Cardiac muscle cell (in vitro differentiated cells and primary cell): ENCODE results near the gene CDT1. TPM values are rescaled to one million over a fixed set of nuclear protein-coding genes. Genes with fewer than 3 reads are reported as not detected.

ENCODE experiments used
- DNase-seq, 2 donors: peaks; one replicate each; pipeline versions ENCODE4 v3.0.0 to v3.0.0-alpha.2; 2010 to 2017; ENCODE audit warnings: low read depth in 1 of 2, low spot score in 1 of 2
- H3K27ac ChIP-seq: fragments of 200-600 bp; sonication (generic); 2 replicates; pipeline ENCODE4 v1.5.1; 2016
- H3K27me3 ChIP-seq: fragments of 200-600 bp; sonication (generic); 2 replicates; pipeline ENCODE4 v1.6.0; 2016; ENCODE audit warnings: control low read depth
- H3K36me3 ChIP-seq: fragments of 200-600 bp; sonication (generic); 2 replicates; pipeline ENCODE4 v1.5.1; 2016; ENCODE audit warnings: control low read depth
- H3K4me1 ChIP-seq: fragments of 200-600 bp; sonication (generic); 2 replicates; pipeline ENCODE4 v1.8.1; 2017; ENCODE audit warnings: low read depth, mild to moderate bottlenecking, mixed run types
- H3K4me3 ChIP-seq: fragments of 200-600 bp; sonication (generic); 2 replicates; pipeline ENCODE4 v1.5.1; 2016; ENCODE audit warnings: mild to moderate bottlenecking
- H3K9me3 ChIP-seq: fragments of 200-600 bp; sonication (generic); 2 replicates; pipeline ENCODE4 v1.5.1; 2017; ENCODE audit warnings: low read depth, mild to moderate bottlenecking, control low read depth
- polyA plus RNA-seq: library from polyadenylated mRNA; unstranded; fragments of >200 nt; fragmentation: Nextera tagmentation; extraction: Ambion mirVana; gene quantifications from 2 replicates; pipeline ENCODE4 v1.2.1, GENCODE V29; 2016
- total RNA-seq: library from RNA; depleted of rRNA; stranded (reverse); fragments of >200 nt; gene quantifications from 2 replicates; pipeline ENCODE4 v1.2.3, GENCODE V29; 2016
- TF ChIP-seq, protein P1 (sequence below): IDR thresholded peaks from 2 replicates; pipeline ENCODE4 v1.5.1; 2012; ENCODE audit warnings: low read depth, mild to moderate bottlenecking, low read length

The CDT1 gene
- total and polyA plus RNA-seq, 2 experiments from 2014 or later, result 17.9 to 29.6 TPM

DNA sequence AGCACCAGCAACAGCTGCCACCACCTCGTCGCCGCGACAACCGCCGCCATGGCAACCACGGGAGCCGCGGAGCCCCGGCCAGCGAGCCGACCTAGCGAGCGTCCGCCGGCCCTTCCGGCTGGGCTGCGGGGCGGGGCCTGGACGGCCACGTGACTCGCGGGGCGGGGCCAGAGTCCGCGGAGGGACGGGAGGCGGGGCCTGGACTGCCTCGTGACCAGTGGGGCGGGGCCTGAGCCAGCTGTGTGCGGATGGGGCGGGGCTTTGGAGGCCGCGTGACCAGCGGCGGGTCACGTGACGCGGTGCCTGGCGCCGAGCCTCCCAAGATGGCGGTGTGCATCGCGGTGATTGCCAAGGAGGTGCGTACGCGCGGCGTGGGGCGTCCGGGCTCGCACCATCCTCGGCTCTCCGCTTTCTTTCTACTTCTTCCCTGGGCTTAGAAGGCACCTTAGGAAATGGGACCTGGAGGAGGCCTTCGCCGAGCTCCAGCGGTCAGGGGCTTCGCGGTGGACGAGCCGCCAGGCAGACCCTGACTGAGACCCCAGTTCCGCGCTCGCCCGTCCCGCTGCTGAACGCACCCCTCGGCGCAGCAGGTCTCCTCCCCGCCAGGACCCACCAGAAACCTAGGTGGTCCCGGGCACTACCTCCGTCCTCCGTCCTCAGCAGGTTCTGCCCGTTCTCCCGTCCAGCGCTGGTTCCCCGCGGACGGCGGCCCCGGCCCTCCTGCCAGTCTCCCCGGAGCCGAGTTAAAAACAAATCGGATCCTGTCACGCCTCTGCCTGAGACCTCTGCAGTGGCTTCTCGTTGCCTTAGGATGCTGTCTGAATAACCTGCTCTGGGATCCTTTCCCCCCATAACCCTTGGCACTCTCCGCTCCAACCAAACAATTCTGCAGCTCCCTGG is 53.5 kb downstream of the CDT1 start, which contains the start of the genes GALNS and TRAPPC2L:
Gene GALNS (minus strand): TSS at position 120 of the 900 bp plus-strand sequence. CDS start 70 bp downstream, at position 50.
Gene TRAPPC2L (plus strand): TSS at position 300 of the 900 bp plus-strand sequence. CDS start 24 bp downstream, at position 324.
- peak; percentile 98 to 99 for DNase-seq
- H3K27ac ChIP-seq, result peak within 1 kb of the TSS; percentile 78
- no peaks in the 10 kb centered on the region for H3K4me1 ChIP-seq
- TF ChIP-seq, protein P1, sequence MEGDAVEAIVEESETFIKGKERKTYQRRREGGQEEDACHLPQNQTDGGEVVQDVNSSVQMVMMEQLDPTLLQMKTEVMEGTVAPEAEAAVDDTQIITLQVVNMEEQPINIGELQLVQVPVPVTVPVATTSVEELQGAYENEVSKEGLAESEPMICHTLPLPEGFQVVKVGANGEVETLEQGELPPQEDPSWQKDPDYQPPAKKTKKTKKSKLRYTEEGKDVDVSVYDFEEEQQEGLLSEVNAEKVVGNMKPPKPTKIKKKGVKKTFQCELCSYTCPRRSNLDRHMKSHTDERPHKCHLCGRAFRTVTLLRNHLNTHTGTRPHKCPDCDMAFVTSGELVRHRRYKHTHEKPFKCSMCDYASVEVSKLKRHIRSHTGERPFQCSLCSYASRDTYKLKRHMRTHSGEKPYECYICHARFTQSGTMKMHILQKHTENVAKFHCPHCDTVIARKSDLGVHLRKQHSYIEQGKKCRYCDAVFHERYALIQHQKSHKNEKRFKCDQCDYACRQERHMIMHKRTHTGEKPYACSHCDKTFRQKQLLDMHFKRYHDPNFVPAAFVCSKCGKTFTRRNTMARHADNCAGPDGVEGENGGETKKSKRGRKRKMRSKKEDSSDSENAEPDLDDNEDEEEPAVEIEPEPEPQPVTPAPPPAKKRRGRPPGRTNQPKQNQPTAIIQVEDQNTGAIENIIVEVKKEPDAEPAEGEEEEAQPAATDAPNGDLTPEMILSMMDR, result no peak
- peaks cover 4% of the 10 kb centered on the region for H3K36me3 ChIP-seq
- peak within 1 kb of the TSS; percentile 75 for H3K4me3 ChIP-seq
- no peaks in the 10 kb centered on the region for H3K27me3 ChIP-seq
- H3K9me3 ChIP-seq, result no peaks in the 10 kb centered on the region

DNA sequence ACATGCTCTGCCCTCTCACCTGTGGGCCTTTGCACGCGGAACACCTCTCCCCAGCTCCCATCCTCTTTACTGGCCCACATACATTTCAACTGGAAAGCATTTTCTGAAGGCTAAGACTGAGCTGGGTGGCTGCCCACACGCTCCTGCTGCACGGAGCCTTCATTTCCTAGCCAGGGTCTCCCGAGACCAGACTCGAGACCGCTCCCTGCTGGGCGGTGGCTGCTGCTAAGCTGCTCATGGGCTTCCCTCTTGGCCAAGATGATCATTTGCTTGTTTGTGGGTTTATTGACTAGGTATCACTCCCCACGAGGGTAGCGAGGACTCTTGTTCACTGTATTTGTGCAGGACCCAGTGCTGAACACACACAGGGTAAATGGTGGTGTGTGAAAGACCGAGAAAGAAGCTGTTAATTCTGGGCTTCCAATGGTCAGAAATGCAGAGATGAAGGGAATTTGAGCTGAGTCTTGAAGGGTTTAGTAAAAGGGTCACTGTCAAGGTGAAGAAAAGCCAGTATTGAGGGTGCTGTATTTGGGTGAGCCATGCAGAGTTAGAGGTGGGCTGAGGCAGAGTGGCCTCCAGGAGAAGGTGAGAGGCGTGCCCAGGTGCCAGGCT is 54.2 kb downstream of the CDT1 start:
- peaks cover 4% of the 10 kb centered on the region for H3K36me3 ChIP-seq
- no peaks in the 10 kb centered on the region for H3K9me3 ChIP-seq
- TF ChIP-seq, protein P1, result peak; percentile 90
- H3K4me3 ChIP-seq, result peak overlapping the region; percentile 75
- no peaks in the 10 kb centered on the region for H3K4me1 ChIP-seq
- H3K27me3 ChIP-seq, result no peaks in the 10 kb centered on the region
- peak; percentile 83 to 84 for DNase-seq
- H3K27ac ChIP-seq, result peak overlapping the region; percentile 78

Other genes with a start within 250 kb of the CDT1 start
- 16.1 and 26.9 TPM in 2 replicates for gene ZC3H18, start 233.4 kb upstream of the CDT1 start, total RNA-seq
- 26.8 and 31.7 TPM in 2 replicates for gene ZC3H18, start 233.4 kb upstream of the CDT1 start, polyA plus RNA-seq
- gene IL17C, start 165.2 kb upstream of the CDT1 start, total RNA-seq, result not detected in 2 replicates
- not detected in 2 replicates for gene IL17C, start 165.2 kb upstream of the CDT1 start, polyA plus RNA-seq
- 174 and 218 TPM in 2 replicates for gene CYBA, start 152.7 kb upstream of the CDT1 start, total RNA-seq
- 233 and 237 TPM in 2 replicates for gene CYBA, start 152.7 kb upstream of the CDT1 start, polyA plus RNA-seq
- gene MVD, start 140.7 kb upstream of the CDT1 start, total RNA-seq, result 65.0 and 159 TPM in 2 replicates
- gene MVD, start 140.7 kb upstream of the CDT1 start, polyA plus RNA-seq, result 88.4 and 192 TPM in 2 replicates
- 1.6 and 2.9 TPM in 2 replicates for gene SNAI3, start 117.3 kb upstream of the CDT1 start, total RNA-seq
- gene SNAI3, start 117.3 kb upstream of the CDT1 start, polyA plus RNA-seq, result 3.7 and 4.5 TPM in 2 replicates
- gene RNF166, start 97.4 kb upstream of the CDT1 start, total RNA-seq, result 30.0 and 33.5 TPM in 2 replicates
- gene RNF166, start 97.4 kb upstream of the CDT1 start, polyA plus RNA-seq, result 23.2 and 34.2 TPM in 2 replicates
- gene CTU2, start 97.3 kb upstream of the CDT1 start, total RNA-seq, result 9.3 and 10.8 TPM in 2 replicates
- gene CTU2, start 97.3 kb upstream of the CDT1 start, polyA plus RNA-seq, result 9.2 and 13.8 TPM in 2 replicates
- gene PIEZO1, start 18.6 kb upstream of the CDT1 start, total RNA-seq, result 54.5 and 121 TPM in 2 replicates
- gene PIEZO1, start 18.6 kb upstream of the CDT1 start, polyA plus RNA-seq, result 32.7 and 49.2 TPM in 2 replicates
- gene APRT, start 8.1 kb downstream of the CDT1 start, total RNA-seq, result 123 and 140 TPM in 2 replicates
- gene APRT, start 8.1 kb downstream of the CDT1 start, polyA plus RNA-seq, result 169 and 193 TPM in 2 replicates
- gene GALNS, start 53.2 kb downstream of the CDT1 start, total RNA-seq, result 28.3 and 29.5 TPM in 2 replicates
- 23.4 and 31.0 TPM in 2 replicates for gene GALNS, start 53.2 kb downstream of the CDT1 start, polyA plus RNA-seq
- gene TRAPPC2L, start 53.3 kb downstream of the CDT1 start, total RNA-seq, result 30.9 and 42.0 TPM in 2 replicates
- gene TRAPPC2L, start 53.3 kb downstream of the CDT1 start, polyA plus RNA-seq, result 114 and 130 TPM in 2 replicates
- not detected in 2 replicates for gene PABPN1L, start 62.9 kb downstream of the CDT1 start, total RNA-seq
- gene PABPN1L, start 62.9 kb downstream of the CDT1 start, polyA plus RNA-seq, result 0.32 TPM in 1 of 2 replicates, not detected in the other
- 0.21 and 0.69 TPM in 2 replicates for gene CBFA2T3, start 173.4 kb downstream of the CDT1 start, total RNA-seq
- gene CBFA2T3, start 173.4 kb downstream of the CDT1 start, polyA plus RNA-seq, result 1.5 and 3.3 TPM in 2 replicates